HT-29 (cell line): ENCODE measurements around the gene RAB31. TPM values are rescaled to one million over a fixed set of nuclear protein-coding genes. Genes with fewer than 3 reads are reported as not detected.

Experiments
- small RNA-seq: library from RNA; depleted of rRNA; stranded (forward); fragments of <200 nt; gene quantifications from one replicate; pipeline ENCODE3, GENCODE V24; 2014
- total RNA-seq: library from RNA; depleted of rRNA; stranded (reverse); fragments of >200 nt; shearing (Covaris generic); gene quantifications from 2 replicates; pipeline ENCODE4 v1.2.3, GENCODE V29; 2014; rRNA removed

Gene RAB31
- total RNA-seq, 1 experiment from 2014 or later = 1.7 TPM

Small RNA genes within 50 kb of the gene (small RNA-seq; reads per million reads assigned to genes)
- gene RN7SL862P (not detected), gene RNA5SP449 (not detected)

Other genes starting within 250 kb of the RAB31 start
- gene RALBP1, start 232.8 kb upstream of the RAB31 start, total RNA-seq = 62.2 and 67.8 TPM in 2 replicates
- gene PPP4R1, start 93.7 kb upstream of the RAB31 start, total RNA-seq = 43.9 and 44.1 TPM in 2 replicates
- gene TXNDC2, start 177.7 kb downstream of the RAB31 start, total RNA-seq = not detected in 2 replicates
- 299 and 320 TPM in 2 replicates for gene VAPA, start 205.7 kb downstream of the RAB31 start, total RNA-seq